ENCODE results near the gene PLEKHH1.
A peak's percentile ranks its signal among the peaks of the same experiment; 100 is the strongest.

PLEKHH1 gene

DNA sequence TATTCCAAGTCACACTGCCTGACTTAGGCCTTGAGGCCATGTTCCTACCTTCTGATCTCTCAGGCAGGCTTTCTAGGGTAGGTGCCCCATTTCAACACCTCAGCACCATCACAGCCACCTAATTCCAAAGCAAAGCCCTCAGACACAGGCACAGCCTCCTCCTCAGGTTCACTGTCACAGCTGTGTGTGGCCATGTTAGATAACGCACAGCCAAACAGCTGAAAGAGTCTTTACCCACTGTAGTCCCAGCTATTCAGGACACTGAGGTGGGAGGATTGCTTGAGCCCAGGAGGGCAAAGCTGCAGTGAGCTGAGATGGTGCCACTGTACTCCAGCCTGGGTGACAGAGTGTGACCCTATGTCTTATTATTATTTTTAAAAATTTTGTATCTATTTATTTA is 37.3 kb upstream of the PLEKHH1 start:
- TF ChIP-seq JUND (IDR thresholded peaks at IDR 0.05; ENCODE audit: low read depth), result no peak
- DNase-seq (ENCODE audit: low read depth in 1 of 2, low spot score in 1 of 2), result no peak
- in situ Hi-C loops (cut with HindIII; ENCODE audit: low pct_unique_long_range_greater_than_20kb, low sequenced_read_pairs), result no loop called here

DNA sequence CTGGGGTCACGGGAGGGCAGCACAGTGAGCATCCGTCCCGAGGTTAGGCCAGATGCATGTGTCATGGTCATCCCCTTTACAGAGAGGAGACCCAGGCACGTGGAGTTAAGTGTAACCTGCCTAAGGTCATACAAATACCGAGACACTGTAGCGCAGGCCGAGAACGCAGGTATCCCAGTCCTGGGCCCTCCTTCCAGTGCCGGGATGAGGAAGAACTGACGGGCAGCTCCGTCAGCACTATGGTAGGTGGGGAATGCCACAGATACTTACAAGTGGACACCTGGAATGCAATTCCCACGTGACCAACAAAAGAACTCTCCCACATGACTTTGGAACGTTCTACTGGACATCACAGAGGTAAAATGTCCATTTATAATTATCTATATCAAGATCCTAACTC is 35.9 kb upstream of the PLEKHH1 start:
- in situ Hi-C loops (cut with HindIII; ENCODE audit: low pct_unique_long_range_greater_than_20kb, low sequenced_read_pairs), result no loop called here
- no peak for TF ChIP-seq JUND (IDR thresholded peaks at IDR 0.05; ENCODE audit: low read depth)
- DNase-seq (ENCODE audit: low read depth in 1 of 2, low spot score in 1 of 2), result peak in 1 of 2 experiments; percentile 21

DNA sequence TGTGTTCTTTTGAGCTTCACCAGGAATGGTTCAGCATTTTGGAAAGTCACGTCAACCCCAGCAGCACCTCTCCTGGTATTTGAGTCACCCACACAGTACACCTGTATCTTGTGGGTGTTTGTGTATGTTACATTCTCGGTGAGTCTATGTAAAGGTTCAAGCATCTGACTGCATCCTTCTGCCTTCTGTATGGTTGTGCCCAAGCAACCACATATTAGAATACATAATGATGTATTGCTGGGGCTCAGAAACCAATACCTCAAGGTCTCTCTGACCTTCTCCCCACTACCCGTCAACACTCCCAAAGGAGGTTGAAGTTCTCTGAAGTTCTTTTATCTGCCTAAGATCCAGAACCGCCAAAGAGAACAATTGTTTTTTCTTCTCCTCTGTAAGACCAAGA is 35.4 kb upstream of the PLEKHH1 start:
- DNase-seq (ENCODE audit: low read depth in 1 of 2, low spot score in 1 of 2), result peak in 1 of 2 experiments; percentile 61
- in situ Hi-C loops (cut with HindIII; ENCODE audit: low pct_unique_long_range_greater_than_20kb, low sequenced_read_pairs), result no loop called here
- TF ChIP-seq JUND (IDR thresholded peaks at IDR 0.05; ENCODE audit: low read depth), result no peak

DNA sequence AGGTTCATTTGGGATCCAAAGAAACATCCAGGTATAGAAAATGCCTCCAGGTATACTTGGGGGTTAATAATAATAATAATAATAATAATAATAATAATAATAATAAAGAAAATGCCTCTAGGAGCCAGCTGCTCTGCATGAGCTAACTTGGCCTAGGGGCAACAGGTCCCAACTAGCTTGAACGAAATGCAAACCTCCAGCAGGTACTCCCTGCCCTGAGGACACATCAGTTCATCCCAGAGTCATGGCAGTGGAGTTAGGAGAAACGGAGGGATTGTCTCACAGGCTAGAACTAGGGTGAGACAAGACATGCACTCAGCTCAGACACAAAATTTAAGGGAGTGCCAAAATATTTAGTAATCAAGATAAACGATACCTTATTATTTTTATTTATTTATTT is 32.1 kb upstream of the PLEKHH1 start:
- TF ChIP-seq JUND (IDR thresholded peaks at IDR 0.05; ENCODE audit: low read depth), result no peak
- no peak for DNase-seq (ENCODE audit: low read depth in 1 of 2, low spot score in 1 of 2)
- in situ Hi-C loops (cut with HindIII; ENCODE audit: low pct_unique_long_range_greater_than_20kb, low sequenced_read_pairs), result no loop called here

DNA sequence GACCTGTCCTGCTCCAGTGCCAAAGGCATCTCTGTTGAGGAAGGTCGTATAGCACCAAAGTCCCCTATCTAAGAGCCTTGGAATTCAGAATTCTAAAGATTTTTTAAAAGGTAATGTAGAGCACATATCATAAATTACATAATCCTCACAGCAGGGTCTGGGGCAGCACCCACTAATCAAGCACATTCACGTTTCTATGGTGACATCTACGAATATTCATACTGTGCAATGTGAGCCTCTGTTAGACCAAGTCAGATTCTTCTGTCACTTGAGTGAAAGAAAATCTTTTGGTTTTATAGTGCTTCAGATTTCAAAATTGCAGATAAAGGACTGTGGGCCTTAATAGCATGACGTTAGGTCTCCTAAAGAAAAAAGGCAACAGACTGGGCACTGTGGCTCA is 31.4 kb upstream of the PLEKHH1 start:
- DNase-seq (ENCODE audit: low read depth in 1 of 2, low spot score in 1 of 2), result no peak
- in situ Hi-C loops (cut with HindIII; ENCODE audit: low pct_unique_long_range_greater_than_20kb, low sequenced_read_pairs), result no loop called here

DNA sequence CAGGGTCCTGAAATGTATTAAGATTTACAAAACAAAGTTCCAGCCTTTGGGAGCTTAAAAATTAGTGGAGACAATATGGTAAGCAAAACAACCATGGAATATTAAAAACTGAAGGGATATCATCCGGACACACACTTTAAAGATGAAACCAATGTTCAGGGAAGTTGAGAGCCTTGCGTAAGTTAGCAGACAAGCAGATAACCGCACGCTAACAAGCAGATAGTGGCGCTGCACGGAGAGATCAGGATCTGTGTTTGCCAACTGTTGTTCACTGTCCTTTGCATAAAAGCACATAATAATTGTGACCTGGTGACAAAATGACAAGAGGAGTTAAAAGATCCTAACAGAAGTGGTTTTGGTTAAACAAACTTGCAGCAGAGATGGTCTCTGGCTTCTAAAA is 30.2 kb upstream of the PLEKHH1 start:
- no peak for DNase-seq (ENCODE audit: low read depth in 1 of 2, low spot score in 1 of 2)
- in situ Hi-C loops (cut with HindIII; ENCODE audit: low pct_unique_long_range_greater_than_20kb, low sequenced_read_pairs), result no loop called here
- no peak for TF ChIP-seq JUND (IDR thresholded peaks at IDR 0.05; ENCODE audit: low read depth)

More for the DNA sequence above, 31.4 kb upstream of the PLEKHH1 start:
- no peak for TF ChIP-seq JUND (IDR thresholded peaks at IDR 0.05; ENCODE audit: low read depth)

DNA sequence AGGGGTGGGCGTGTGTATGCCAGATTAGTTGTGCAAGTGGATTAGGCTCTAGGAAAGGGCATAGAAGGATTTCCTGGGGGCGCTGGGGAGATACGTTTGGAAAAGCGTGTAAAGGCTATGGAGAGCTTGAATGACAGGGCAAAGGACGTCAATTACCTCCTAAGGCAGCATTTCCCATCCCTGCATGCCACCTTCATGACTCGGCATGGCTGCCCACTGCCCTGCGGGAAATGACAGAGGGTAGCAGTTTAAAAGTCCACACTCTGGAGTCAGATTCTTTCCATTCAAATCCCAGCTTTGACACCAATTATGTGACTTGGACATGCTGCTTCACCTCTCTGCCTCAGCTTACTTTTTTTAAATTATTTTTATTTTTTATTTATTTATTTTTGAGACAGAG is 29.8 kb upstream of the PLEKHH1 start:
- in situ Hi-C loops (cut with HindIII; ENCODE audit: low pct_unique_long_range_greater_than_20kb, low sequenced_read_pairs), result no loop called here

DNA sequence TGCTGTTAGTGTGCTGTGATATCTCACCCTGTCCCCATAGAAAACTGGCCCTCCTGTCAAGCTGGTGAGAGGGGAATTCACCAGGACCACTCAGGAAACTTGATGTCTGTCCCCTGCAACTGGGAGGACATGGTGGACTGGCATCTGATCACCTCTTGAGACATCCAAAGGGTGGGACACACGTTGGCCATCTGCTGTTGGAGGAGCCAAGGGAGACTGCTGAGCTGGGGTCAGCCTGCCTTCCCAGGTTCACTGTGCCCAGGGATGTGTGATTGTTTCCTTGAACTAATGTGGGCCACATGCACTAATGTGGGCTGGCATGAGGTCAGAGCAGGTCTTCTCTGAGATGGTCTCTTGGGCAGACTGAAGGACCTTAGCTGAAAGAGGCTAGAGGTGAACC is 27.8 kb upstream of the PLEKHH1 start:
- in situ Hi-C loops (cut with HindIII; ENCODE audit: low pct_unique_long_range_greater_than_20kb, low sequenced_read_pairs), result no loop called here
- DNase-seq (ENCODE audit: low read depth in 1 of 2, low spot score in 1 of 2), result no peak
- no peak for TF ChIP-seq JUND (IDR thresholded peaks at IDR 0.05; ENCODE audit: low read depth)

More for the DNA sequence above, 29.8 kb upstream of the PLEKHH1 start:
- no peak for TF ChIP-seq JUND (IDR thresholded peaks at IDR 0.05; ENCODE audit: low read depth)
- no peak for DNase-seq (ENCODE audit: low read depth in 1 of 2, low spot score in 1 of 2)

DNA sequence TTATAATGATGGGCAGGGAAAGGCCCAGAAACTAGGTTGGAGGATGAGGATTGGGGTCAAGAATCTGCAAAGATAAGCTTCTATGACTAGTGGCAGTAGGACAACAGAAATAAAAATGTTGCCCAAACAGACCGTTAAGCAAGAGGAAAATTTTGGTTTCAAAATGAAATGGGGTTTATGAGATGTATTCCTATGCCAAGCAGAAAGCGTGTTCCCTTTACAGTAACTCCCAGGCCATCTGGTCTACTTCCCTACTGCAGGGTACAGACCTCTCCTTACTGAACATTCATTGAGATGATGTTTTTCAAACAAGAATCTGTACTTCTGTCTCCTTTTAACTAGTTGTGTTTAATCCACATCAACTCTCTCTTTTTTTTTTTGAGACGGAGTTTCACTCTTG is 24.1 kb upstream of the PLEKHH1 start:
- TF ChIP-seq JUND (IDR thresholded peaks at IDR 0.05; ENCODE audit: low read depth), result no peak
- DNase-seq (ENCODE audit: low read depth in 1 of 2, low spot score in 1 of 2), result no peak
- in situ Hi-C loops (cut with HindIII; ENCODE audit: low pct_unique_long_range_greater_than_20kb, low sequenced_read_pairs), result no loop called here

DNA sequence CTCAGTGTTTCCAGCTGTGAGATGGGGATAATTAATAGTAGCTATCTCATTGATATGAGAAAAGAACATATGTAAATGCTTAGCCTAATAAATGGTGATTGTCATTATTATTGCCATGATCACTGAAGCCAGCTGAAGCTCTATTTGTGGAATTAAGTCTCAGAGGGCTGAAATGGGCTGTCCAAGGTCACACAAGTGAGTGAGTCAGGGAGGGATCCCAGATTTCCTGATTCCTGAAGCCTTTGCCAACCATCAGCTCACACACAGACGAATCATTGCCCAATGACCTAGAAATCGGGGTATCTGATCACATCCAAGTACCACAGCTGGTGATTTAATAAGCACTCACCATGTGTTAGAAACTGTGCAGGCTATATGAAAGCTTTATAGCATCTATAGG is 23.0 kb upstream of the PLEKHH1 start:
- DNase-seq (ENCODE audit: low read depth in 1 of 2, low spot score in 1 of 2), result no peak
- in situ Hi-C loops (cut with HindIII; ENCODE audit: low pct_unique_long_range_greater_than_20kb, low sequenced_read_pairs), result no loop called here
- TF ChIP-seq JUND (IDR thresholded peaks at IDR 0.05; ENCODE audit: low read depth), result no peak

DNA sequence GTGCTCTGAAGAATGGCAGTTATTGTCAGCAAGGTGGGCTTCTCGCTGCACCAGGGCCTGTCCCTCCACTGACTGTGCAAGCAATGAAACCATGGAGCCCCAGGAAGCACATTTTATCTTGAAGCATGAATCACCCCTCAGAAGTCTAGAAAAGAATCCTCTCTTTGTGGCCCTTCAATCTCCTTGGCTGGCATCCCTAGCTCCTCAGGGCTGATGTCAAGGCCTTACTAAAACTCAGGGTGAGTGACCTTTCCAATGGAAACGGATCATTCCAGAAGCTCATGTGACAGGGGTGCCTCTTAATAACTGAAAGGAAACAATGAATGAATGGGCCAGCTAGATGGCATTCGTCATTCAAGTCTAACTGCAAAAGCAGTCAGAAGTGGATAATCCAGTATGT is 22.3 kb upstream of the PLEKHH1 start:
- TF ChIP-seq JUND (IDR thresholded peaks at IDR 0.05; ENCODE audit: low read depth), result no peak
- in situ Hi-C loops (cut with HindIII; ENCODE audit: low pct_unique_long_range_greater_than_20kb, low sequenced_read_pairs), result no loop called here
- DNase-seq (ENCODE audit: low read depth in 1 of 2, low spot score in 1 of 2), result no peak

DNA sequence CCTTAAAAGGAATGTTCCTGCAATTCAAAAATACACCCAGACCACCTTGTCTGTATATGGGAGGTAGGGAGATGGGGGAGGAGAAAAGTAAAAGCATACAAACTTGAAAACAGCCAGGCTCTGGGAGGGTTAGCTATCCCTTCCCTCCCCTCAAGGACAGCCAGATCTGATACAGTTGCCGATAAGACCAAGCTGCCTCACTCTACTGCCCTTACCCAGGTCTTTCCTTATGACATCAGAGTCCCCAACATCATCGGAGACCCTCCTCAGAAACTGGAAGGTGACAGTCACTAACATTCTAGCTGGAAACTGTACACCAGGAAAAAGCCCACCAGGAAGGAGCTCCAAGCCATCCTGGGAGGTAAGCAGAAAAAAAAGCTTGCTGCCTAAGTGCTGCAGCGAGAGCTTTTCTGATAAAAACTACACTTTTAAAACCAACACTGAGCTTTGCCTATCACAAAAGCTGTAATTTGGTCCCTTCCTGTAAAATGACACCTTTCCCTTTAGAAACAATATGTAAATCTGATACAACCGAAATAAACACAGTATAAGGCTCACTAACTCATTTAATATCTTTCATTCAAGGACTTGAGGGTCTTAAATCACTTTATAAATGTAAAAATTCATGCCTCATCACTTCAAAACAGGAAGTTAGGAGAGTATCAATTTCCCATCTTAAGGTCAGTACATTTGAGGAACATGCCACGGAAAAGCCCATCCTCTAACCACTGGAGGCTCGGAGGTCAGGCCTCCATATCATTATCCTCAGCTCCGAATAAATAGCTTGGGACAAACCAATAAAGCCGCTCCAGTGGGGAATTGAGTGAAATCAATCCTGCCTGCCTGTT is 20.4 kb upstream of the PLEKHH1 start:
- TF ChIP-seq JUND (IDR thresholded peaks at IDR 0.05; ENCODE audit: low read depth), result no peak
- in situ Hi-C loops (cut with HindIII; ENCODE audit: low pct_unique_long_range_greater_than_20kb, low sequenced_read_pairs), result no loop called here
- DNase-seq (ENCODE audit: low read depth in 1 of 2, low spot score in 1 of 2), result no peak

DNA sequence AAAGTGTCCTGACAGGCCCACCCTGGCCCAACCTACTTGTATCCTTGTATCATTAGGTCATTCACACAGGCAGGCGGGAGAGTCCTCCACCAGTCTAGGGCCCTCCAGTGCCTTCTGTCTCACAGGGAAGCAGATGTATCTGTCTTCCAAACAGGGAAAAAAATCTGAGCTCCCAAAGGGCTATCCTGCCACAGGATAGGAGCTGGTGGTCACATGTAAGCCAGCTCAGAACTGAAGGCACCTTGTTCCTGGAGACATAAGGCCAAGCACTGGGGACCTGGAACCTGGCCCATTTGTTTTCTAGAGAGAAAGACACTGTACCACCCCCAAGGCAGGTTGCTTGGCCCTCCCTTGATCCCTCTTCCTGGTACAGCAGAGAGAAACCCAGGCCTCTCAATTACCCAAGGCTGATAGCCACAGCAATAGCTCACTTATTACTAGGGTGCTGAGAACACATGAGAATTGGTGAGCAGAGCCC is 19.4 kb upstream of the PLEKHH1 start:
- in situ Hi-C loops (cut with HindIII; ENCODE audit: low pct_unique_long_range_greater_than_20kb, low sequenced_read_pairs), result no loop called here
- peak in 1 of 2 experiments; percentile 57 for DNase-seq (ENCODE audit: low read depth in 1 of 2, low spot score in 1 of 2)
- TF ChIP-seq JUND (IDR thresholded peaks at IDR 0.05; ENCODE audit: low read depth), result no peak

DNA sequence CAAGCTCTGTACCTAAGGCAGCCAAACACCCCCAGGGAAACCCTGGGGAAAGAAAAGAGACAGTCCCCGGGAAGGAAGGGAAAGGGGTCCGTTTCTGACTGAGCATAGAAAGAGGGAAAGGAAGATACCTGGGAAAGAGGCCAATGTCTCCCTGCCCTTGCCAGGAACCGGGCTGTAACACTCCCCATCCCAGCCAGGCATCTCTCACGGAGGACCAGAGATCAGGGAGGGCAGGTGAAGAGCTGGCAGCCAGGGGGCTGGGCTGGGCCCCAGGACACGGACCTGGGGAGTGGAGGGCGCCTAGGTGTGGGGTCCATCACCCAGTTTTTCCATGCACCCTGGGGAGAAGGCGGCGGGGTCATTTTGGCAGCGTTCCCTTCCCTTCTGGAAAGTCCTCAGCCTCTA is 18.9 kb upstream of the PLEKHH1 start:
- in situ Hi-C loops (cut with HindIII; ENCODE audit: low pct_unique_long_range_greater_than_20kb, low sequenced_read_pairs), result no loop called here
- peak in 1 of 2 experiments; percentile 54 for DNase-seq (ENCODE audit: low read depth in 1 of 2, low spot score in 1 of 2)

More for the DNA sequence above, 18.9 kb upstream of the PLEKHH1 start:
- no peak for TF ChIP-seq JUND (IDR thresholded peaks at IDR 0.05; ENCODE audit: low read depth)
